ELR (cell line): Measurements from ENCODE around the gene DIP2C.
"Not testable (repeated sequence)": the region's sequence is repeated elsewhere in the genome, so short reads cannot be mapped to it uniquely, and the experiment has no call there.

Source experiments
- DNase-seq: peaks from one replicate; pipeline ENCODE4 v3.0.0-alpha.2; 2015; ENCODE audit warnings: low read depth

DIP2C gene

DNA sequence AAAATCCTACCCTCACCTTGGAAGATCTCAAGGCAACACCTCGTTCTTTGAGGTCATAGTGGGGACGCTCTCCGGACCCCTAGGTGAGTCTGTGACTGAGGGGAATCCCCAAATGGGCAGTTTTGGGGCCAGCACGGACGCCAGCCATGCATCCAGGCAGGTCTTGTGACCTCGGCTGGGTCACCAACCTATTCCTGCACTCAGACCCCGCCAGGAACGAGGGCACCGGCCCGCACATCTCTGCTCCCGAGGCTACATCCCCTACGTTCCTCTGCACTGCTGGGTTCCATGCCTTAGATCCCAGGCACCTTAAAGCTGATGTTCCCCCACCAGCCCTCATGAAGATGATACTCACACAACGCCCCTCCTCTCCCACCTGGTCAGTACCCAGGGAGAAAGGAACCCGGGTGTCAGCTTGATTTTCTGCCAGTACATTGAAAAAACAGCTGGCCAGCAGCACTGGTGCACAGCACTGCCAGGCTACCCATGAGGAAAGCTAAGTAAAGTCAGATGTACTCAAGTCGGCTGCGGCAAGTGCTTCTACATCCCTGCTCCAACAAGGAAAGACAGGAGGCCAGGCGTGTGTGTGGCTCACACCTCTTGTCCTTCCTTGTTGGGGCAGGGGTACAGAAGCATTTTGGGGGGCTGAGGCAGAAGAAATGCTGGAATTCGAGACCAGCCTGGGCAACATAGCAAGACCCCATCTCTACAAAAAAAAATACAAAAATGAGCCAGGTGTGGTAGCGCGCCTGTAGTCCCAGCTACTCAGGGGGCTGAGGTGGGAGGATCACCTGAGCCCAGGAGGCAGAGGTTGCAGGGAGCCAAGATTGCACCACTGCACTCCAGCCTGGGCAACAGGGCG is 48.1 kb downstream of the DIP2C start:
- DNase-seq, result no peak

DNA sequence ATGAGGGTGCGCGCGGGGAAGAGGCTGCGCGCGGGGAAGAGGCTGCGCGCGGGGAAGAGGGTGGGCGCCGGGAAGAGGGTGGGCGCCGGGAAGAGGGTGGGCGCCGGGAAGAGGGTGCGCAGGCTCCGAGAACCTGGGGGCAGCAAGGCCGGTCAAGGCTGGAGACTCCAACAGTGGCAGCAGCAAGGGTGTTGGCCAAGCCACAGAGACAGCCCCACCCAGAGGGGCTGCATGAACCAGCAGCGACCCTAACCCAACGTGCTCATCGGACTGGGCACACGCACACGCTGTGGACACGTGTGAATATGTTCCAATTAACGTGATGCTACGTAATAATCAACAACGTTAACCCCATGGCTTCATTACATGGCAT is 48.8 kb downstream of the DIP2C start:
- no peak for DNase-seq

DNA sequence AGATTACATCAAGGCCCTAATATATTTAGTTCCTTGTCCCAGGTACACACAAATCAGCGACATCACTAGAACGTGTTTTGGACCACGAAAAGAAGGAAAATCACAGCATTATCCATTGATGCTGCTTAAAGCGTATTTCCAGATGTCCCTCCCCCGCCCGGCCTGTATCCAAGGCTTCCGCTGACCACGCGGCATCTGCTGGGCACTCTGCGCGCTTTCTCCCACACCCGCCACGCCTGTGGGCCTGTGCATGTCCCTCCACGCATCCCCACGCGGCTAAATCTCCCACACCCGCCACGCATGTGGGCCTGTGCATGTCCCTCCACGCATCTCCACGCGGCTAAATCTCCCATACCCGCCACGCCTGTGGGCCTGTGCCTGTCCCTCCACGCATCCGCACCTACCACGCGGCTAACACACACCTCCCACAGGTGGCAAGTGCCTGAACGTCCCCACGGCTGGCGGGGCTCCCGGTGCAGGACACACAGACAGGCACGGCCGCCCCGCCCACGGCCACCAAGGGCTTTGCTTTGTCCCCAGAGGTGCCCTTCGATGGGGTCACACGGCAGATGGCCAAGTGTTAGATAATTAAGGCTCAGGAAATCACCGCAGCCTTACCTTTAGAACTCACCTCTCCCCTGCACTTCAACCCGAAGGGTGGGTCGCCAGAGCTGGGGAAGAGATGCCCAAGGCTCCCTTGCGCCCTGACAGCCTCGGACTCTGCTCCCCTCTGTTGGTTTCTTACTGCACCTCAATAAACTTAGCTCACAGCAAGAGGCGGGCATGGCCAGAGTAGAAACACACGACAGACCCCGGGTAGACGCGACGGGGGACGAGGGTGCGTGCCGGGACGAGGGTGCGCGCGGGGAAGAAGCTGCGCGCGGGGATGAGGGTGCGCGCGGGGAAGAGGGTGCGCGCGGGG is 49.5 kb downstream of the DIP2C start:
- DNase-seq, result no peak

DNA sequence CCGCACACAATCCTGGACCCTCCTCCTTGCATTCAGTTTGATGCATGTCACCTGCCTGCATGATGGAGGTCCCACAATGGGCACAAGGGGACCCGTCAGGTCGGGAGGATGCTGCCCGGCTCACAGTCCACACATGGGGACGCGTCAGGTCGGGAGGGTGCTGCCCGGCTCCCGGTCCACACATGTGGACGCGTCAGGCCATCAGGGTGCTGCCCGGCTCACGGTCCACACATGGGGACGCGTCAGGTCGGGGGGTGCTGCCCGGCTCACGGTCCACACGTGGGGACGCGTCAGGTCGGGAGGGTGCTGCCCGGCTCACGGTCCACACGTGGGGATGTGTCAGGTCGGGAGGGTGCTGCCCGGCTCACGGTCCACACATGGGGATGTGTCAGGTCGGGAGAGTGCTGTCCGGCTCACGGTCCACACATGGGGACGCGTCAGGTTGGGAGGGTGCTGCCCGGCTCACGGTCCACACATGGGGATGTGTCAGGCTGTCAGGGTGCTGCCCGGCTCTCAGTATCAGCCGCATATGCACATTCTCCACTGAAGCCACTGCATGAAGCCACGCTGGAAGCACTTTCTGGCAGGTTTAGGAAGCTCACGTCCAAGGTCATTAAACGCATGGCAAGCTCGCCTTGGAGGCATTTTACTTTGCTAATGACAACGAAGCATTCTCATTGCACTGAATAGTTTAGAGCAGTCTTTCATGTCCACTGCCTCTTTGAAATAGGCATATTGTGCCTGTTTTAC is 50.3 kb downstream of the DIP2C start:
- DNase-seq, result no peak

DNA sequence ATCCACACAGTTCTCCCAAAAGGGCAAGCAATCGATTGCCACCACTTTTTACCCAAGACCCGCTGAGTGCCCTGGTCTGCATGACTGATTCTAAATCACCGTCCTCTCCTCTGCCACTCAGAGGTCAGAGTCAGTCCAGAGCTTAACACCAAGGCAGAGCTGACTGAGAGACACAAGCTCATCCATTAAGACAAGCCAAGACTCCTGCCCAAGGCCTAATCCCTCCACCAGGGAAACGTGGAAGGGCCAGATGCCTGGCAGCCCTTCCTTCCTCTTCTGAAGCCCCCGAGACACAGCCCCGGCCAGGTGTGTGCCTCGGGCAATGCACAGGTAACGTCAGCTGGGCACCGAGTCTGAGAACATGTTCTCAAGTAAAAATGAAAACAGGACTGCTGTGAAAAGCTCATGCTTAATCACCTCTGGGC is 51.7 kb downstream of the DIP2C start:
- no peak for DNase-seq

DNA sequence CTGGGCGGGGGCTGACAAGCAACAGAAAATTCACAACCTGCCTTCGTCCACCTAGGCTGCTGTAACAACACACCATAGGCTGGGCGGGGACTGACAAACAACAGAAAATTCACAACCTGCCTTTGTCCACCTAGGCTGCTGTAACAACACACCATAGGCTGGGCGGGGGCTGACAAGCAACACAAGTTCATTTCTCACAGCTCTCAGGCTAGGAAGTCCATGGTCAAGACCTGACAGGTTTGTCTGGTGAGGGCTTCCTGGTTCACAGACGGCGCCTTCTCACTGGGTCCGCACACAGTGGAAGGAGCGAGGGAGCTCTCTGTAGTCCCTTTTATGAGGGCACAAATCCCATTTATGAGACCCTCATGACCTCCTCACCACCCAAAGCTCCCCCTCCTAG is 52.2 kb downstream of the DIP2C start:
- DNase-seq, result no peak

DNA sequence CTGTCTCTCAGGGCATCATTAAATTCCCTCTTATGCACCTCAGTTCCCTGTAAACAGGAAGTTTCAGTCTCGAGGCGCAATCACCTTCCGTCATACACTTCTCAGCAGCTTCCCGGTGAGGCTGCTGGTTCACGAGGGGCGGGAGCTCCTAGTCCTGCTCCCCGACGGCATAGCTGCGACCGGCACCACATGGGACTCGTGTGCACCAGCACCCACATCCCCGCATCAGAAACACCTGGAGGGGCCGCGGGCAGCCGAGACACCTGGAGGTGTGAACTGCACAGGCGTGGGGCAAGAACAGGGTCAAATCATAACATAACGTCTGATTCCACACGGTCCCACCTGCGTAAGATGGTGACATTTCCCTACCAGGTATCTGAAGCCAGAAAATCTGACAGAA is 52.7 kb downstream of the DIP2C start:
- no peak for DNase-seq

DNA sequence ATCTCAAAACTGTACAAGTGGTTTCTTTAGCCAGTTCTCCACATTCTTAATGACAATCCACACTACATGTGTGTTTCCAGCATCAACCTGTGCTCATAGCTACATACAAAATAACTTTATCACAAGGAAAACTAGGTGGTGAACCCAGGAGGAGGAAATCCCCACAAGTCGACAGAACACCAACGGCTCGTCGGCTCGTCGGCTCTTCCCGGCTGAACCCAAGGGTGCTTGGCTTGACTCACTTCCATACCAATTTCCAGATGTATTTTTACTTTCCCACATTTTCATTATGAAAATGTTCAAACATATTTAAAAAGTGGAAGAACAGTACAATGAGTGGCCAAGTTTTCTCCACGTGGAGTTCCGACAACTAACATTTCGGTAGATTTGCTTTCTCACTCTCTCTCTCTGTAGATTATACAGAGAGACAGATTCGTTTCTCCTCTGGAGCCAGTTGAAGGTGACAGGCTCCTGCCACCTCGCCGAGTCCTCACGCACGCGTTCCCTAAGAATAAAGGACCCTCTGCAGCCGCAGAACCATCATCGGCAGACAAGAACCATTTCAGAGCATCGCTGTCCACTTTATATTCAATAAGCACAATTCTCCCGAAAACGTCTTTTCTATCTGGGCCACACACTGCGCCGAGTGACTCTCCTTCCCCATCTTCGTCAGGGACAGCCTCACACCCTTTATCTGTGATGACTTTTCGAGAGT is 53.3 kb downstream of the DIP2C start:
- no peak for DNase-seq

DNA sequence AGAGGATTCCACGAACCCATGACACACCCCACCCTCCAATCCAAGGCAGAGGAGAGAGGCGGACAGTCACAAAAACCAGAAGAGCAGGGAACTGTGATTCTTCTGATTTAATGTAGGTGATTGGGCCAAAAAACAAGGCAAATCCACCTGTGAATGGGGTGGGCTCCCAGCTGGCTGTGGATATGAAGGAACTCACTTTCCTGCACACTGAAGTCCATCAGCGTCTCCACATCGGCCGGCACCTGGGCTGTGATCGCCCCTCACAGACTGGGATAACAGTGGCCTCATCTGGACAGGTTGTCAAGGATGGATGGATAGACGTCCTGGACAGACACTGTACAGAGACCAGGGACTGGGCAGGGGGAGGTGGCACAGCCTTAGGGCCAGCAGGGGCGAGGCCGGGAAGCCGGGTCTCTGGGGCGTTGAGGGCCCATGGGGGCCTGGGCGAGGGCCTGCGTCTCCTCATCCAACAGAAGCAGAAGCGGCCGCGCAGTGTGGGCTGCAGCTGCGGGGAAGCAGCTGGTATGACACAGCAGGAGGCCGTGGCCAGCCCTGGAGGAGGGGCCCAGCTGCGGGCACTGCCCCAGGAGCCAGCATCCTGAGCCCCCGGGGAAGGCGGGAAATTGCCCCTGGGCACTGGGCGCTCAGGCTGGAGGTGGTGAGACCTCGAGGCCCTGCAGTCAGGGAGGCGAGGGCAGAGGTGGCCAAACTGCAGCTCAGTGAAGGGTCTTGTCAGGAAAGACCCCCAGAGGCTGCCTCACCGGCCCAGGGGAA is 54.2 kb downstream of the DIP2C start:
- no peak for DNase-seq

DNA sequence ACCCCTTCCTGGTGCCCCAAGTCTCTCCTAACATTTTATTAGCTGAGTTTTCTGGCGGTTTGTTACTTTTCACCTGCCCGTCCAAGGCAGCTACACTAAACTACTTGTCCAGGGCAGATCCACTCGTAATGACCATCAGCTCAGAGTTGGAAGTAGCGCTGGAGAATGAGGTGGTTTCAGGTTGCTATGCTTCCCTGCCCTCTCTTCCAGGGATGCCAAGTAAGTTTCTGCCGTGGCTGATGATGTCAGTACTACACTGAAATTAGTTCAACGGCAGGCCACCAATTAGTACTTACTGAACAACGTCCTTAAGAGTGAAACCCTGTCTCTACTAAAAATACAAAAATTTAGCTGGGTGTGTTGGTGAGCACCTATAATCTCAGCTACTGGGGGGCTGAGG is 55.2 kb downstream of the DIP2C start:
- no peak for DNase-seq

DNA sequence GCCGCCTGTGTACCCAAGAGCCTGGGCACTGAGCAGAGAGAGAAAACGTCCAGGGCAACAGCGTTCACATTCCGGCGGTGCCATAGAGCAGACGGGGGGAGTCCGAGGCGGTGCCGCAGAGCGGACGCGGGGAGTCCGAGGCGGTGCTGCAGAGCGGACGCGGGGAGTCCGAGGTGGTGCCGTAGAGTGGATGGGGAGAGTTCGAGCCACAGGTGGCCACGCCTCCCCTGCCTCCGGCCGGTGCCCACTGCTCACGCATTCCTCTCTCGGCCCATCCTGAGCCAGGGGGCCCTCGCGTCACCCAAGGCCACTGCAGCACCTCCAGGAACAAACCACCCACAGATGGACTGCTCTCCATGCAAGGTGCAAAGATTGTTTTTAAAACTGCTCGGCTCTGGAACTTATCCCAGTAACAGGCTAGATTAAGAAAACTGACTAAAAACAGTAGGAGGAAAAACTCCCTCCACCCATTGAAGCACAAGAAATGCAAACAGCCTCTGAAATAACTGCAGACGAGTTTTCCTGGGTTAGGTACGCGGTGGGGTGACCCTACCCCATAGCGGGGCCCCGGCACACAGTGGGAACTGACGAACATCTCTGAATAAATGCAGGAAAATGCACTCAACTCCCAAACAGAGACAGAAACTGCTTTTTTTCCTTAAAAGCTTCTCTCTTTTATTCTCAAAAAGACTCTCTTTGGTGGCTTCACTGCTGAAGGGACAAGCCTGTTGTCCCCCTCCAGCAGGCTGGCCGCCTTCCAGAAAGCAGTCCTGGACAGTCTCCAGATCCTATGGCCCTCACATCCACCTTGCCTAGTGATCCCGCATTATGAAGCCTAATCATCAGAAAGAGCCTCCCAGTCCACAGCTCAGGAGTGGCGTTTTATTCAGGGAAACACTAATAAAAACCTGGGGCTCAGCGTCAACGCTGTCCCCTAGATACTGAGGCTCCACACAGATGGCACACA is 55.9 kb downstream of the DIP2C start:
- DNase-seq, result no peak

DNA sequence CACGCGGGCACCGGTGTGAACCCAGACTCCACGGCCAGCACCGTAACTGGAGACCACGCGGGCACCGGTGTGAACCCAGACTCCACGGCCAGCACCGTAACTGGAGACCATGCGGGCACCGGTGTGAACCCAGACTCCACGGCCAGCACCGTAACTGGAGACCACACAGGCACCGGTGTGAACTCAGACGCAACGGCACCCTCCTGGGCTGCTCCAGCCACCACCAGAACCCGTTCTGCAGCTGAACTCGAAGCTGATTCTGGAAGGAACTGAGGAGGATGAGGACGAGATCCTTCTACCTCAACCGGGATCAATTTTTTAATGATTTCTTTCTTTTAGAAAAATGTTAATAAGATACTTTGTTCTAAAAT is 56.7 kb downstream of the DIP2C start:
- DNase-seq, result not testable (repeated sequence)

DNA sequence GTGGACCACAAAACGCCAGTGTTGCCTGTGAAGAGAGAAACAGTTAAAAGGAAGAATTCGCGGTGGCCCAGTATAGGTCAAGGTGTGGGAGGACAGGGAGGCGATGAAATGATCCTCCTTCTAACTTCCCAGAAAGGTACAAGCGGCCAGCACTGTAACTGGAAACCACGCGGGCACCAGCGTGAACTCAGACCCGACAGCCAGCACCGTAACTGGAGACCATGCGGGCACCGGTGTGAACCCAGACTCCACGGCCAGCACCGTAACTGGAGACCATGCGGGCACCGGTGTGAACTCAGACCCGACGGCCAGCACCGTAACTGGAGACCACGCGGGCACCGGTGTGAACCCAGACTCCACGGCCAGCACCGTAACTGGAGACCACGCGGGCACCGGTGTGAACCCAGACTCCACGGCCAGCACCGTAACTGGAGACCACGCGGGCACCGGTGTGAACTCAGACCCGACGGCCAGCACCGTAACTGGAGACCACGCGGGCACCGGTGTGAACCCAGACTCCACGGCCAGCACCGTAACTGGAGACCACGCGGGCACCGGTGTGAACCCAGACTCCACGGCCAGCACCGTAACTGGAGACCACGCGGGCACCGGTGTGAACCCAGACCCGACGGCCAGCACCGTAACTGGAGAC is 57.2 kb downstream of the DIP2C start:
- DNase-seq, result not testable (repeated sequence)

DNA sequence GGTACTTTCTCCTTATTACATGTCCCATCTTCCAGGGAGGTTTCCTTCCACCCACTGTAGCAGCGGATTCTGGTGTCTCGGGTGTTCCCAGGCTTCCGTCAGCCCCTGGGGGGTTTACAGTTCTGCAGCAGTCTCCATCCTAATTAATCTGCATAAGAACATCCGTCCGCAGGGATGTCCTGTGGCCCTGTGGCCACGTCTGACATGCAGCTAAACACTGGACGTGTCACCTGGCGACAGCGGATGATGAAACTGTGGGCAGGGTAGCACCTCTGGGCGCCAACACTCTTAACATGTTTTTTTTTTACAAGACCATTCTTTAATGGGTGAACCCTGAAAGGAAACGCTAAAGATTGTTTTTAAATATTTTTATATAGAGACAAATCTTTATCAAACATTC is 58.2 kb downstream of the DIP2C start:
- no peak for DNase-seq

DNA sequence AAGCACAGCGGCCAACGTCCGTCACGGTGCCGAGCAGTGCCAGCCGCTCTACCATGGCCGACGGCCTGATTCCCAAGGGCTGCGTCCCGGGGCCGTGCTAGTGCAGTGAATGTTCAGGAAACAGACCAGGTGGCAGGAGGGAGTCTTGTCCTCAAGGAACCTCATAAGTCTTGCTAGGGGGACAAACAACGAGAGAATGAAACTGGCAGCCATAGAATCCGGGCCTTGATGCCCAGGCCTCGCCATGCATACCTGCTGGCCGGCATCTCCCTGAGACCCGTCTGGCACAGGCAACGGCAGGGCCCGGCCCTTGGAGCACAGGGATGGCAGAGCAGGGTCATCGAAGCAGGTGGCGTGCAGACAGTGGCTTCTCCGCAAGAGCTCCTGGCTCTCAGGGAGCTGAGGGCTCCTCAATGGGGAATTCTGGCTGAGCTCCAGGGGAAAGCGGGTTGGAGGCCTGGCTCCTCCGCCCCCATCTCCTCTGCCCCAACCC is 58.8 kb downstream of the DIP2C start:
- no peak for DNase-seq

DNA sequence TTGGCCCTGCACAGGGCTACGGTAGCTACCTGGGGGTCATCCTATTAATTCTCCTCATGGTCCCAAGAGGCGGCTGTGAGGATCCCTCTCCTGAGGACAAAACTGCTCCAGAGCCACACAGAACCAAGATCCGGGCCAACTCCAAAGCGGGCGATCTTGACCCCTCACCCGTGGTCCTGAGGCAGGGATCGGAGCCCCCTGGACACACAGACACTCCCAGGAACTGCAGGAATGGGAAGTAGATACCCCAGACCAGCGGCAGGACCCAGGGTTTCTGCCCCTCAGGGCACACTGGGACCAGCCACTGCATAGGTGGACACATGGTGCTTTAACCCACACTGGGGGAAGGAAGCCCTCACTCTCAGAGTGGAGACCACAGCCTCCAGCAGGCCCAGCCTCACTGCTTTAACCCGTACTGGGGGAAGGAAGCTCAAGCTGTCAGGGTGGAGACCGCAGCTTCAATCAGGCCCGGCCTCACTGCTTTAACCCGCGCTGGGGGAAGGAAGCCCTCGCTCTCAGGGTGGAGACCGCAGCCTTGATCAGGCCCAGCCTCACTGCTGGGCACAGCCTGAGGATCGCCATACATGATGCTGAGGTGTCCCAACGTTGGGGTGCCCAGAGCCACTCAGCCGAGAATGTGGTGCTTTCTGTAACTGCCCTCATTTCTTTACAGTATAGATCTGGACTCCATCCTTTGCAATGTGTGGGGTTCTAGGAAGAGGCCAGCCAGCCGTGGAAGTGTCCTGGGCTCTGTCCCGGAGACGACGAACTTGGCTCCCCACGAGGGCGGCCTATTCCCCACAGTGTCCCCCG is 60.1 kb downstream of the DIP2C start:
- no peak for DNase-seq

DNA sequence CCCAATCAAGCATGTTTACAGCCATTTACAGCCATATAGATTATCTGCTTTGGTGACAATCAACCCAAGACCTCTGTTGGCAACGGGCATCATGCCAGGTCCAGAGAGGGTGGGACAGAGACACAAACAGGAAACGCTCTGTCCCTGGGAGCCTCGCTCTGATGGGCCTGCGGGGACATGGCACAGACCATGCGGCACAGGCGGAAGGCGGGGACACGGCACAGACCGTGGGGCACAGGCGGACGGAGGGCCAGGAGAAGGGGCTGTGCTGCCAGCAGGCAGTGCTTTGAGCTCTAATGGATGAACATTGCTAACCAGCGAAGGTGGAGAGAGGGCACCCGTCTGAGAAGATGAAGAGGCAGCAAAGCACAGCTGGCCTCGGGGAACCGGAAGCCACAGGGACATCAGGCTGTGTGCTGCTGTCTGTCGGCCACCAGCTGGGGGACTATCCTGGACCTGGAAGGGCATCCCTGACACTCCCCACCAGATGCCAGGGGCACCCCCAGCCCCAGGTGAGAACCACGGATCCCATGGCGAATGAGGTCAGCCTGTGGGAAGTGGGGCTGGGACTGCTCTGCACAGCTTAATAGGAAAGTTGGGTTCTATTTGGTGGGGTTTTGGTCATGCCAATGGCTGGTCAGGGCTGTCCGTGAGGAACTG is 61.0 kb downstream of the DIP2C start:
- DNase-seq, result no peak
